GM18517 (cell line): Measurements from ENCODE around the gene ASB7.
"Not testable (repeated sequence)": the region's sequence is repeated elsewhere in the genome, so short reads cannot be mapped to it uniquely, and the experiment has no call there.

Source experiments
- ATAC-seq: cut with Tn5 transposase; IDR thresholded peaks from one replicate; pipeline ENCODE4 v1.9.1; 2021; ENCODE audit warnings: mild to moderate bottlenecking, moderate library complexity; ENCODE audit not compliant: unreplicated experiment

The ASB7 gene

GRCh38 chr15:100648951-100649350 lies 46.6 kb downstream of the ASB7 start:
- ATAC-seq = no peak

GRCh38 chr15:100650685-100651084 lies 48.3 kb downstream of the ASB7 start:
- ATAC-seq = no peak

GRCh38 chr15:100651253-100651652 lies 48.9 kb downstream of the ASB7 start:
- no peak for ATAC-seq

DNA sequence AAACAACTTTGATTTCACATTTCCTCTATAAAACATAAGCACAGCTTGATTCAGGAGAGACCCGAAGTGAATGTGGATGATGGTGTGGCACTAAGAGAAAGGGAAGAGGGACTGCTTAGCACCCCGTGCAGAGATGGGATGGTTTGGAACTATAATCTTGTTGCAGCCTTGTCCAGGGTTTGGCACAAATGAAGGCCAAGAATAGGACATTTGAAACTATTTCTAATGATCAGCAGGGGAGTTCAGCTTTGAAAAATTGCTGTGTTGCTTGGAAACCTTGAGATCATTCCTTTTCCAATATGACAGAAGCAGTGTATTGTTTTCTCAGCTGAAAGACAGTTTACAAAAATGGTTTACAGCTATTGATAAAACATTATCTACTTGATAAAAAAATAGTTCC lies 49.7 kb downstream of the ASB7 start:
- no peak for ATAC-seq

GRCh38 chr15:100653608-100654007 lies 51.2 kb downstream of the ASB7 start:
- ATAC-seq = no peak

DNA sequence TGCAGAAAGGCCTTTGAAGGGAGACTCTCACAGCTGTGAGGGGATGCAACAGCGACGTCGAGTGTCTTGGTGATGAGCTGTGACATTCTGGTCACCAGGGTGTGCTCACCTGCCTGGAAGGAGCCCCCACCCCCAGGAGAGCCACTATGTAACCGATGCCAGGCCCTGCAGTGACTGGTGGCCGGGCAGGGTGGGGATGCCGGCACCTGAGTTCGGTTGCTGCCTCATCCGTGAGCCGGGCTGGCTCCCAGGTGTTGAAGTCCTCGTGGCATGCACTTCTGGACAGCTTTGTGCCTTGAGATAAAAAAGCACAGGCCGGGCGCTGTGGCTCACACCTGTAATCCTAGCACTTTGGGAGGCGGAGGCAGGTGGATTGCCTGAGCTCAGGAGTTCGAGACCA lies 56.5 kb downstream of the ASB7 start:
- ATAC-seq = no peak

DNA sequence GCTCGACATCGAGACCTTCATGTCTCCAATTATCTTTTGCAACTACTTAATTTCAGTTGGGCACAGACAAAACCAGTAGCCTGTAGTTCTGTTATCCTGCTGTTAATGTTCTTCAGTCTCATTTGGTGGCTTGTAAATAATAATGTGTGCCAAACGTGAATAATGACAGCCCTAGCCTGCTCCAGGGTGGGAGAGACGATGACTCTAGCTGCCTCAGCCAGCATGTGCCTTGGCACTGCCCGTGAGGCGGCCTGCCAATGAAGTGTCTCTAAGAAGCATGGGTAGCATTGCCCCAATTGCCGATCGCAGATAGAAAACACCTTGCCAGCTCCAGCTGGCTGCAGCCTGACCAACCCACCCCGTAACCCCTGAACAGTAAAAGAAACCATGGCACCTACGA lies 58.8 kb downstream of the ASB7 start:
- no peak for ATAC-seq

DNA sequence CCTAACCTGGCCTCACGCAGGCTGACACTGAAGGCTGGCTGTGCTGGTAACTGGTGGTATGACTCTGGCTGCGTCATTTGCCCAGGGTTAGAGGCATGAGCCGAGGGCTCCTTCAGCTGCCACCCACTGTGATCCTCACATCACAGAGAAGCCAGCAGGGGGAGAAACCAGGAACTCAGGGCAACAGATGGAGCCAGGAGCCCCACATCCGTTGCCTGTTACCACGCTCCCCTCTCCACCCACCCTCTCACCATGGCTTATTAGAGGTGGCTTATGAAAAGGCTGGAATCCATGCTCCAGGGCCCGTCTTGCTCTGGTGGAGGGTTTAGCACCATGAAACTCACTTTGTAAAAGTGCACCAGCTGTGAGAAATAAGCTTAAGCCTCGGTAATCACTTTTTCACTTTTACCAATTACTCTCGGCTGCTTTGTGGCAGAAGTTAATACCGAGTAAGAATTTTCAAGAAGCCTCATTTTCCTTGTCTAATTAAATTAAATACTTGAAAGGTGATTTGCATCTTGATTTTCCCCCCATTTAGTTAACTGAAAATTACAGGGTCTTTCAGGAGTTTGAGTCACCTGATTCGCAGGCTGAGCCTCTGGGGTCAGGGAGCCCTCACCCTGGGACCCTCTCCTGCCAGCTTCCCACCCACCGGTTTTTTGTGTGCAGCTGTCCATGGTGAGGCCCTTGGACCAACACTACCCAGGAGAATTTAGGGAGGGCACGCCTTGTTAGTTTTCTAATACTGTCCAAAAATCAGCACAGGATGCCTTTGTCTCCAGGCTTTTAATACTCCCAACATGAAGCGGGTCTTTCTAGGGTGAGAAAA lies 60.9 kb downstream of the ASB7 start:
- ATAC-seq = no peak

GRCh38 chr15:100663915-100664281 lies 61.5 kb downstream of the ASB7 start:
- ATAC-seq = no peak

GRCh38 chr15:100665570-100665969 lies 63.2 kb downstream of the ASB7 start:
- ATAC-seq = no peak

DNA sequence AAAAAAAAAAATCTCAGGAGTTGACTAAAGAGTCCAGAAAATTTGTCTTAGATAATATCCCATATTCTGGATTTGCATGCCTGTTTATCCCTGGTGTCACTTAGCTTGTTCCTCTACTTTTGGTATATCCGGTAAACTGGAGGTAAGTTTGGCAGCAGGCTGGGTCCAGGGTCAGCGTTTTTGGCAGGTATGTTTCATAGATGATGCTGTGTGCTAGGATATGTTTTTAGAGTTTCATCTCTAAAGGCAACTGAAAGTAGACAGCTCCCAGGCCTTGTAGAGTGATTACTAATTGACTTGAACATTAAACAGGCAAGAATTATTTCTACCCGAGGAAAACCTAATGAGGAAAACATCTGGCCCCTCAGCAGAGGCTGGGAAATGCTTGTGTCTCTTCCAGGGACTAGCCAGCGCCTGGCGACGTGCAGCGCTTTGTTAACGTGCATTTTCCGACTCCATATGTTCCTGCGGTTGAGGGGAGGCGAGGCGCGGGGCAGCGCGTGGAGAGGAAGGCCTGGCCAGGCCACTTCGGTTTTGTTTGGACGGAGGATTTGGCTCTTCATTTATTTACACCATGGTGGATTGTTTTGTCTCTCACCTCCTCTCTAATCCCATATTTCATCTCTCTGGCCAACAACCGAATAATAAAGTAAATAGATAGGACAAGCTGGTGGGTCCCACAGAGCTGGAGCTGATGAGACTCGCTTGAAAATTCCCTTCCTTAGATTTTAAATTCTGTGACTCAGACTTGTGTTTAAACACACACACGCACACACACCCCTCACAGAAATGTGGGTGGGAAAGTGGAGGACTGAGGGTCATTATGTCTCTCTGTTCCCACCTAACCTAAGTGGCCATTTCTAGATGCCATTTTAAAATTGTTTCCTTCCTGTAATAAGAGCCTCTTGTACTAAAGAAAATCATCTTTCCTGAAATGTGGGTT lies 65.3 kb downstream of the ASB7 start:
- ATAC-seq = no peak

GRCh38 chr15:100668348-100668745 lies 66.0 kb downstream of the ASB7 start:
- no peak for ATAC-seq

DNA sequence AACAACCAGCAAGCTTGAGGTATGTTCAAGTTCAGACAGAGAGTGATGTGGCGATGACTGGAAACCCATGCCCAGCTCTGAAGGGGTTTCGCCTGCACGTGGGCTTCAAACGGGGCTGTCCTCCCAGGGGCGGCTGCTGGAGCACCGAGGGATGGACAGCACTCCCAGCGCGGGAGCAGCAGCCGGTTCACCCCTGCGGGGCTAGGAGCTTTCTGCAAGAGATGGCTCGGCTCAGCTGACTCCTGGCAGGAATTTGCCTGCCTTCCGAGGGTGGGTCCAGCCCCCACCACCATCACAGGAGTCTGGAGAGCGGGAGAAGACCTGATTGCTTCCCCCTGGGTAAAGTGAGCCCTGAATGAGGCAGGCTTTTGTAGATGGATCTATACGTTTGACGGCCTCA lies 66.9 kb downstream of the ASB7 start:
- ATAC-seq = no peak

DNA sequence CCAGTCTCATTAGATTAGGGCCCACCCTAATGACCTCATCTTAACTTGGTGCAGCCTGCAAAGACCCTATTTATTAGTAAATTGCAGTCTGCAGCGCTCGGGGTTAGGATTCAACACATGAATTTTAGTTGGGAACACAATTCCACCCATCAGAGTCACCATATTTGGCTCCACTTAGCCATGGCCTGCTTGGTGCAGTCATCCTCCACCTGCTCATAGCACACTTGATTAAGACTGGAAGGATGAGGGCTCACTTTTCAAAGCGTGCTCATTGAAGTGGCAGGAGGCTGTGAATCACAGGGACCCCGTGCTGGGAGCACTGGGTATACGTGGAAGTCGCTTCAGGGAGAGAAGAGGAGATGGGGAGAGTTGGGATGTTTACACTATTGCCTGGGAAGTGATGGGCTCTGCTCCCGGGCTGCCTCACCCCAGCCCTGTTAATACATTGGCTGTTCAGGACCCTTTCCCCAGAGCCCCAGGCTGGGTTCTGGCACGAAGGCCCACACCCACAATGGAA lies 68.2 kb downstream of the ASB7 start:
- ATAC-seq = no peak

- no peak for ATAC-seq
Observed at GRCh38 chr15:100671124-100671680, 68.8 kb downstream of the ASB7 start.

DNA sequence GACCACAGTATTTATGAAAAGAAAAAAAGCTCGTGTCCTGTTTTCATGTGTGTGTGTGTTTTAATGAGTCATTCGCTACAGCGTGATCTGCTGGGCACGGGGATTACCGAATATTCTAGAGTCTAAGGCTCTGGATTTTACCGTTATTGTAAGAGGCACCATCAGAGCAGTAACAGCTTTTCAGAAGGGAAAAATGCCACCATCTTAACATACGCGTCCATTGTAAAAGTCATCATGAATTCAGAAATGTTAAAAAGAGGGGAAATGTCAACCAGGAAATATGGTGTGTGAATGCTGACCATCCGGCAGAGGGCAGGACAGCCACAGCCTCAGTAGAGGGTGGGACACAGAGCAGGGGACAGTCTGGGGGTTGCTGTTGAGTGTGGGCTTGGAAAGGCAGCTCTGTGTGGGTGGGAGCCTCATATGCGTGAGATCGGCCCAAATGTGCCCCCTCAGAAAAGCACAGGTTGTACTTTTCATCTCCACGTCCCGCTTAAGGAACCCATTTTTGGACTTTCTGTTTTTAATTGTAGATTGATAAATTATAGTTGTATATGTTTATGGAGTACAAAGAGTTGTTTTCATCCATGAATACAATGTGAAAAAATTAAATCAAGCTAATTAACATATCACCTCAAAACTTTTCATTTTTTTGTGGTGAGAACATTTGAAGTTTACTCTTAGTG lies 69.6 kb downstream of the ASB7 start:
- ATAC-seq = no peak

DNA sequence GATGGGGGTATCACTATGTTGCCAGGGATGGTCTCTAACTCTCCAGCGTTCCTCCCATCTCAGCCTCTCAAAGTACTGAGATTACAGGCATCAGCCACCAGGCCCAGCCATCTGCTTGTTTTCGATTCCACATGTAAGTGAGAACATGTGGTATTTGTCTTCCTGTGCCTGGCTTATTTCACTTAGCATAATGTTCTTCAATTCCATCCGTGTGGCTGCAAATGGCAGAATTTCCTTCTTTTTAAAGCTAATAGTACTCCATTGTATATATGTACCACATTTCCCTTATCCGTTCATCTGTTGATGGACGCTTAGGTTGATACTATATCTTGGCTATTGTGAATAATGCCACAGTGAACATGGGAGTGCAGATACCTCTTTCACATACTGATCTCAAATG lies 70.6 kb downstream of the ASB7 start:
- no peak for ATAC-seq

GRCh38 chr15:100679151-100679550 lies 76.8 kb downstream of the ASB7 start:
- not testable (repeated sequence) for ATAC-seq

- ATAC-seq = no peak
Observed at GRCh38 chr15:100680726-100681125, 78.3 kb downstream of the ASB7 start.

GRCh38 chr15:100681335-100681746 lies 79.0 kb downstream of the ASB7 start:
- no peak for ATAC-seq

- ATAC-seq = no peak
Observed at GRCh38 chr15:100682468-100682867, 80.1 kb downstream of the ASB7 start.
